HepG2 (cell line): ENCODE measurements around the gene GCN1. TPM values are rescaled to one million over a fixed set of nuclear protein-coding genes. Genes with fewer than 3 reads are reported as not detected.
A peak's percentile ranks its signal among the peaks of the same experiment; 100 is the strongest.

Experiments
- CBX1 ChIP-seq: IDR thresholded peaks from one replicate; pipeline ENCODE4 v1.6.1; 2016; ENCODE audit warnings: antibody characterized with exemption, low read depth
- HNRNPK ChIP-seq: fragments of 200-400 bp; formaldehyde crosslinking; IDR thresholded peaks from 2 replicates; pipeline ENCODE4 v1.6.1; 2018; ENCODE audit warnings: low read length, low read depth, moderate library complexity, mild to moderate bottlenecking; ENCODE audit not compliant: poor library complexity, severe bottlenecking
- KDM5B ChIP-seq: sonication (generic); formaldehyde crosslinking; IDR thresholded peaks from 2 replicates; pipeline ENCODE4 v1.4.0; 2020; ENCODE audit warnings: missing genetic modification reagents, mild to moderate bottlenecking, borderline replicate concordance
- KLF16 ChIP-seq, 2 experiments: sonication (generic) in 1 of 2; formaldehyde crosslinking in 1 of 2; IDR thresholded peaks; 2 replicates each; pipeline versions ENCODE4 v1.6.1 to v1.8.0; 2016 to 2023; ENCODE audit warnings: missing genetic modification reagents in 2 of 2, missing compliant biosample characterization in 1 of 2
- MAFF ChIP-seq: IDR thresholded peaks from 2 replicates; pipeline ENCODE4 v1.6.1; 2011; ENCODE audit warnings: low read depth, low read length, improper control_type of control experiment
- NONO ChIP-seq, 2 experiments: fragments of 450-650 bp in 1 of 2; sonication (generic) in 1 of 2; formaldehyde crosslinking in 1 of 2; IDR thresholded peaks in 1 of 2; conservative IDR thresholded peaks in 1 of 2; 2 replicates each; pipeline versions ENCODE4 v1.6.1 to v1.8.0; 2017 to 2022; ENCODE audit warnings: mild to moderate bottlenecking in 1 of 2, missing genetic modification reagents in 1 of 2, moderate library complexity in 1 of 2
- PLSCR1 ChIP-seq: sonication (generic); formaldehyde crosslinking; IDR thresholded peaks from 2 replicates; pipeline ENCODE4 v1.5.0; 2020; ENCODE audit warnings: missing genetic modification reagents, mild to moderate bottlenecking, borderline replicate concordance
- RARA ChIP-seq: IDR thresholded peaks from 2 replicates; pipeline ENCODE4 v1.6.1; 2016; ENCODE audit warnings: missing genetic modification reagents, missing compliant biosample characterization
- SAFB2 ChIP-seq: sonication (generic); formaldehyde crosslinking; IDR thresholded peaks from 2 replicates; pipeline ENCODE4 v1.5.1; 2020; ENCODE audit warnings: missing genetic modification reagents, low read depth, mild to moderate bottlenecking, borderline replicate concordance
- SIN3B ChIP-seq: fragments of 150-350 bp; IDR thresholded peaks from 2 replicates; pipeline ENCODE4 v1.6.1; 2014; ENCODE audit warnings: low read length
- TP53 ChIP-seq: sonication (generic); formaldehyde crosslinking; conservative IDR thresholded peaks from 2 replicates; pipeline ENCODE4 v1.4.0; 2020; ENCODE audit warnings: missing genetic modification reagents
- U2AF1 ChIP-seq: fragments of 200-400 bp; formaldehyde crosslinking; optimal IDR thresholded peaks from 2 replicates; pipeline ENCODE3; 2017; ENCODE audit warnings: mild to moderate bottlenecking, low read depth, low read length
- UBTF ChIP-seq: sonication (generic); formaldehyde crosslinking; IDR thresholded peaks from 2 replicates; pipeline ENCODE4 v1.4.0; 2020; ENCODE audit warnings: mild to moderate bottlenecking, missing genetic modification reagents
- ZFP36L2 ChIP-seq: sonication (generic); formaldehyde crosslinking; IDR thresholded peaks from 2 replicates; pipeline ENCODE4 v1.4.0; 2020; ENCODE audit warnings: missing genetic modification reagents
- ZIK1 ChIP-seq: sonication (generic); formaldehyde crosslinking; IDR thresholded peaks from 2 replicates; pipeline ENCODE4 v1.5.0; 2020; ENCODE audit warnings: mild to moderate bottlenecking, low read depth, missing genetic modification reagents, borderline replicate concordance
- ZMAT3 ChIP-seq: sonication (generic); formaldehyde crosslinking; conservative IDR thresholded peaks from 2 replicates; pipeline ENCODE4 v1.7.0; 2021; ENCODE audit warnings: missing genetic modification reagents
- ZNF124 ChIP-seq: sonication (generic); formaldehyde crosslinking; IDR thresholded peaks from 2 replicates; pipeline ENCODE4 v1.4.0; 2020; ENCODE audit warnings: missing genetic modification reagents
- ZNF282 ChIP-seq: fragments of 450-650 bp; IDR thresholded peaks from 2 replicates; pipeline ENCODE4 v1.6.1; 2018; ENCODE audit not compliant: partially characterized antibody
- ZNF33B ChIP-seq: sonication (generic); formaldehyde crosslinking; IDR thresholded peaks from 2 replicates; pipeline ENCODE4 v1.5.1; 2020; ENCODE audit warnings: mild to moderate bottlenecking, missing genetic modification reagents
- ZNF496 ChIP-seq: sonication (generic); formaldehyde crosslinking; IDR thresholded peaks from 2 replicates; pipeline ENCODE4 v1.8.1; 2023; ENCODE audit warnings: mild to moderate bottlenecking, moderate library complexity, missing genetic modification reagents; ENCODE audit not compliant: insufficient replicate concordance
- ZNF512 ChIP-seq: sonication (generic); formaldehyde crosslinking; IDR thresholded peaks from 2 replicates; pipeline ENCODE4 v1.4.0; 2020; ENCODE audit warnings: mild to moderate bottlenecking, missing genetic modification reagents
- ZNF589 ChIP-seq: sonication (generic); formaldehyde crosslinking; conservative IDR thresholded peaks from 2 replicates; pipeline ENCODE4 v1.8.0; 2022; ENCODE audit warnings: mild to moderate bottlenecking, moderate library complexity, missing genetic modification reagents
- ZNF619 ChIP-seq: sonication (generic); formaldehyde crosslinking; IDR thresholded peaks from 2 replicates; pipeline ENCODE4 v1.4.0; 2020; ENCODE audit warnings: mild to moderate bottlenecking, missing genetic modification reagents
- ZNF660 ChIP-seq: sonication (generic); formaldehyde crosslinking; IDR thresholded peaks from 2 replicates; pipeline ENCODE4 v1.5.1; 2020; ENCODE audit warnings: mild to moderate bottlenecking, low read depth, missing genetic modification reagents, borderline replicate concordance
- ZNF737 ChIP-seq: sonication (generic); formaldehyde crosslinking; IDR thresholded peaks from 2 replicates; pipeline ENCODE4 v1.5.0; 2020; ENCODE audit warnings: missing genetic modification reagents, mild to moderate bottlenecking, borderline replicate concordance
- polyA plus RNA-seq, 8 experiments: library from polyadenylated mRNA; depleted of rRNA in 3 of 8; stranded (reverse) in 7 of 8; unstranded in 1 of 8; fragments of >200 nt; fragmentation: Illumina TruSeq in 4 of 8; extraction: Trizol in 4 of 8; gene quantifications; 2 replicates each; pipeline versions ENCODE4 v1.2.1 to v1.2.3, GENCODE V29; 2011 to 2016; ENCODE audit warnings: low read depth in 4 of 8, missing spikeins in 1 of 8, mixed read lengths in 1 of 8; ENCODE audit not compliant: insufficient read depth in 1 of 8
- total RNA-seq, 5 experiments: library from RNA; depleted of rRNA; stranded (reverse); fragments of >200 nt; fragmentation: Illumina TruSeq; extraction: Trizol; gene quantifications; 2 replicates each; pipeline ENCODE4 v1.2.3, GENCODE V29; 2016; ENCODE audit warnings: low read depth in 1 of 5

The GCN1 gene
- total and polyA plus RNA-seq, 2 of the 13 experiments (the other 11 are each of a cell fraction or from before 2014, with no cell fraction given): 58.2 to 83.0 TPM

GRCh38 chr12:120086801-120087621 lies 107.5 kb downstream of the GCN1 start (continued):
- TF ChIP-seq UBTF (peak; percentile 69), SIN3B (peak; percentile 22; the same call in 1 of the 2 replicates), KLF16 (CRISPR knock-in tag; IDR thresholded peaks at IDR 0.05) (peak in 1 of 2 experiments; percentile 80; a peak in 2 of 4 replicates), CBX1 (peak; percentile 86), ZNF282 (no peak), KDM5B (CRISPR knock-in tag) (peak; percentile 85; the same call in 1 of the 2 replicates), HNRNPK (no peak), ZNF619 (CRISPR knock-in tag) (0 out of 2 replicates have a peak, but pooled peaks have one; percentile 44), ZNF33B (CRISPR knock-in tag) (peak; percentile 77), ZNF124 (CRISPR knock-in tag) (peak; percentile 62; the same call in 1 of the 2 replicates), ZNF589 (CRISPR knock-in tag) (no peak), RARA (CRISPR knock-in tag) (peak; percentile 62), U2AF1 (no peak), ZNF512 (CRISPR knock-in tag) (0 out of 2 replicates have a peak, but pooled peaks have one; percentile 81), TP53 (no peak), SAFB2 (CRISPR knock-in tag) (no peak; the same call in 1 of the 2 replicates), ZFP36L2 (no peak), MAFF (peak; percentile 92), ZNF737 (CRISPR knock-in tag) (no peak), ZIK1 (0 out of 2 replicates have a peak, but pooled peaks have one; percentile 46), ZNF496 (CRISPR knock-in tag) (no peak), NONO (IDR thresholded peaks at IDR 0.05) (no peak), NONO (CRISPR knock-in tag; conservative IDR thresholded peaks at IDR 0.05) (peak; percentile 96), ZMAT3 (CRISPR knock-in tag) (peak; percentile 95), PLSCR1 (CRISPR knock-in tag) (no peak), ZNF660 (no peak)
